Testis (tissue), 3 donors: Measurements from ENCODE around the gene TFF3. TPM values are rescaled to one million over a fixed set of nuclear protein-coding genes. Genes with fewer than 3 reads are reported as not detected.

ENCODE experiments used
- DNase-seq: peaks from one replicate; pipeline ENCODE4 v3.0.0-alpha.2; 2019
- H3K27ac ChIP-seq, 2 donors: fragments of 200-600 bp; sonication (generic); one replicate each; pipeline ENCODE4 v1.5.1; 2019
- H3K27me3 ChIP-seq: fragments of 200-600 bp; sonication (generic); one replicate; pipeline ENCODE4 v1.5.1; 2019
- H3K36me3 ChIP-seq: fragments of 200-600 bp; sonication (generic); one replicate; pipeline ENCODE4 v1.5.1; 2017; ENCODE audit warnings: low read depth; ENCODE audit errors: missing control alignments
- H3K4me1 ChIP-seq: fragments of 200-600 bp; sonication (generic); one replicate; pipeline ENCODE4 v1.5.1; 2019
- H3K4me3 ChIP-seq, 2 donors: fragments of 200-600 bp; sonication (generic); one replicate each; pipeline ENCODE4 v1.5.1; 2017 to 2019
- H3K9me3 ChIP-seq: fragments of 200-600 bp; sonication (generic); one replicate; pipeline ENCODE4 v1.5.1; 2017
- POLR2A ChIP-seq: fragments of 450-650 bp; IDR thresholded peaks from one replicate; pipeline ENCODE4 v1.6.1; 2017; ENCODE audit warnings: antibody characterized with exemption, mild to moderate bottlenecking, moderate library complexity
- WGBS, 2 donors: methylation state at CpG; one replicate each; pipeline ENCODE4 v1.1.5; 2018; 5-methylcytosine and 5-hydroxymethylcytosine counted together
- intact Hi-C: fragments of 100-400 bp; cut with DNase I; formaldehyde crosslinking; loops from one replicate; pipeline ENCODE4 v1.15.1; 2023; ENCODE audit warnings: low total_unique reads
- polyA plus RNA-seq: library from polyadenylated mRNA; stranded (reverse); fragments of 350-450 nt; fragmentation: Illumina TruSeq; extraction: RNeasy Lipid Tissue Mini Kit (QIAGEN cat#74804); gene quantifications from one replicate; pipeline ENCODE4 v1.2.3, GENCODE V29; 2014; ENCODE audit warnings: low read depth, low replicate concordance; ENCODE audit not compliant: insufficient read depth
- total RNA-seq, 2 donors: library from RNA; depleted of rRNA; stranded (reverse); fragments of >200 nt; gene quantifications; one replicate each; pipeline ENCODE4 v1.2.3, GENCODE V29; 2016
- TF ChIP-seq, protein P1 (sequence below), 3 experiments: fragments of 450-650 bp in 2 of 3; fragments of 200-600 bp in 1 of 3; sonication (generic) in 1 of 3; IDR thresholded peaks; one replicate each; pipeline ENCODE4 v1.5.1; 2016 to 2019; ENCODE audit warnings: antibody characterized with exemption in 3 of 3, mild to moderate bottlenecking in 2 of 3, moderate library complexity in 1 of 3

TFF3 gene
- total and polyA plus RNA-seq, 3 donors from 2014 or later = 3.9 to 12.9 (median 11.5) TPM

DNA sequence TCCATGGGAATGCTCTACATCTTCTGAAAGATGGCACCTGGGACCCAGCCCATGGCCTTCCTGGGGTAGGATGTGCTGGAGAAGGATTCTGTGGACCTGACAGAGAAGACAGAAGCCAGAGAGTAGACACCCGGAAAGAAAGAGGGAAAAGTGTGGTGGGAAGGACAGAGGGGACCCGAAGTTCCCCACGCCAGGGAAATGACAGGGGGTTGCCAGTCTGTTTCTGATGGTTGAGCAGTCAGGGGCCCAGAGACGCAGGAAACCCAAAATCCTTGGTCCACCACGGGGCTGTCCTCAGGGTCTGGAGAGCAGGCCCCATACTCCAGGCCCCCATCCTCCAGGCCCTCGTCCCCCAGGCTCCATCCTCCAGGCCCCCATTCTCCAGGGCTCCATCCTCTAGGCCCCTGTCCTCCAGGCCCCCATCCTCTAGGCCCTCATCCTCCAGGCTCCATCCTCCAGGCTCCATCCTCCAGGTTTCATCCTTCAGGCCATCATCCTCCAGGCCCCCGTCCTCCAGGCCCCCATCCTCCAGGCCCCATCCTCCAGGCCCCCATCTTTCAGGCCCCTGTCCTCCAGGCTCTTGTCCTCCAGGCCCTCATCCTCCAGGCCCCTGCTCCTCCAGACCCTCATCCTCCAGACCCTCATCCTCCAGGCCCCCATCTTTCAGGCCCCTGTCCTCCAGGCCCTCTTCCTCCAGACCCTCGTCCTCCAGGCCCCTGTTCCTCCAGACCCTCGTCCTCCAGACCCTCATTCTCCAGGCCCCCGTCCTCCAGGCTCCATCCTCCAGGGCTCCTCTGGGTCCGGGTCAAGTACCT lies 36.6 kb upstream of the TFF3 start:
- H3K27me3 ChIP-seq = no peaks in the 10 kb centered on the region
- H3K36me3 ChIP-seq = no peaks in the 10 kb centered on the region
- 87 to 89% methylated on average over 11 of the region's 11 CpGs for WGBS, 2 donors
- H3K4me3 ChIP-seq = no peak overlapping the region
- DNase-seq = no peak
- intact Hi-C loops = no loop called here
- H3K4me1 ChIP-seq = no peaks in the 10 kb centered on the region
- H3K27ac ChIP-seq = no peak overlapping the region
- no peaks in the 10 kb centered on the region for H3K9me3 ChIP-seq
- TF ChIP-seq POLR2A = no peak
- TF ChIP-seq, protein P1, sequence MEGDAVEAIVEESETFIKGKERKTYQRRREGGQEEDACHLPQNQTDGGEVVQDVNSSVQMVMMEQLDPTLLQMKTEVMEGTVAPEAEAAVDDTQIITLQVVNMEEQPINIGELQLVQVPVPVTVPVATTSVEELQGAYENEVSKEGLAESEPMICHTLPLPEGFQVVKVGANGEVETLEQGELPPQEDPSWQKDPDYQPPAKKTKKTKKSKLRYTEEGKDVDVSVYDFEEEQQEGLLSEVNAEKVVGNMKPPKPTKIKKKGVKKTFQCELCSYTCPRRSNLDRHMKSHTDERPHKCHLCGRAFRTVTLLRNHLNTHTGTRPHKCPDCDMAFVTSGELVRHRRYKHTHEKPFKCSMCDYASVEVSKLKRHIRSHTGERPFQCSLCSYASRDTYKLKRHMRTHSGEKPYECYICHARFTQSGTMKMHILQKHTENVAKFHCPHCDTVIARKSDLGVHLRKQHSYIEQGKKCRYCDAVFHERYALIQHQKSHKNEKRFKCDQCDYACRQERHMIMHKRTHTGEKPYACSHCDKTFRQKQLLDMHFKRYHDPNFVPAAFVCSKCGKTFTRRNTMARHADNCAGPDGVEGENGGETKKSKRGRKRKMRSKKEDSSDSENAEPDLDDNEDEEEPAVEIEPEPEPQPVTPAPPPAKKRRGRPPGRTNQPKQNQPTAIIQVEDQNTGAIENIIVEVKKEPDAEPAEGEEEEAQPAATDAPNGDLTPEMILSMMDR (IDR thresholded peaks at IDR 0.05) = no peak

DNA sequence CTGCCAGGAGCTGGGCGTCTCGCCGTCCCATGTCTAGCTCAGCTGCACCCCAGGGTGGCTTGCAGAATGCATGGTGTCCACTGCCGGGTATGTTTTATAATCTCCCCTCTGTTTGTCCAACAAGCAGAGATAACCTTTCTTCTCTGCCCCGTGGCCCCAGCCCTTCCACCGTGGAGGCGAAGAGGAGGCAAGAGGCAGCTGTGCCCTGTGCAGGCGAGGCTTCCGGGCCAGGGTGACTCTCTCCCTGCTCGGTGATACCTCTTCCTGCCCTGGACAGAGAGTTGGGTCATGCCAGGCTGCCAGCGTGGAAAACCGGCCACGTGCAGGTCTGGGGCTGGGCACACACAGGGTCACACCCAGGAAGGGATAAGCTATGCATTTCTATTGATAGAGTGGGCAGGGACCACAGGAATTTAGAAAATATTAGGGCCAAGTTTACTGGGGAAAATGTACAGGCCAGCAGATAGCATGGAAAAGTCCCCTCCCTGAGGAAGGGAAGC lies 35.8 kb upstream of the TFF3 start, which contains the start of gene TFF2:
TSS of gene TFF2 (minus strand) at position 68 of the 500 bp plus-strand sequence. CDS start at position 31, 37 bp downstream.
- intact Hi-C loops = no loop called here
- no peak for DNase-seq
- 70% methylated on average over 8 to 13 of the region's 13 CpGs for WGBS, 2 donors
- Histone ChIP-seq H3K36me3 (no peaks in the 10 kb centered on the region), H3K27ac (no peak within 1 kb of the TSS), H3K4me1 (no peaks in the 10 kb centered on the region), H3K4me3 (no peak within 1 kb of the TSS), H3K9me3 (no peaks in the 10 kb centered on the region), H3K27me3 (no peaks in the 10 kb centered on the region)
- TF ChIP-seq, protein P1 (IDR thresholded peaks at IDR 0.05) = no peak
- TF ChIP-seq POLR2A = no peak

- Histone ChIP-seq H3K4me3 (no peak overlapping the region), H3K36me3 (no peaks in the 10 kb centered on the region), H3K27ac (no peak overlapping the region), H3K4me1 (no peaks in the 10 kb centered on the region), H3K9me3 (no peaks in the 10 kb centered on the region), H3K27me3 (no peaks in the 10 kb centered on the region)
- intact Hi-C loops = no loop called here
- DNase-seq = no peak
- TF ChIP-seq, protein P1 (IDR thresholded peaks at IDR 0.05) = no peak
- no peak for TF ChIP-seq POLR2A
- 61 to 64% methylated on average over 11 of the region's 11 CpGs for WGBS, 2 donors
Observed at GRCh38 chr21:42350318-42350910, 35.2 kb upstream of the TFF3 start.

DNA sequence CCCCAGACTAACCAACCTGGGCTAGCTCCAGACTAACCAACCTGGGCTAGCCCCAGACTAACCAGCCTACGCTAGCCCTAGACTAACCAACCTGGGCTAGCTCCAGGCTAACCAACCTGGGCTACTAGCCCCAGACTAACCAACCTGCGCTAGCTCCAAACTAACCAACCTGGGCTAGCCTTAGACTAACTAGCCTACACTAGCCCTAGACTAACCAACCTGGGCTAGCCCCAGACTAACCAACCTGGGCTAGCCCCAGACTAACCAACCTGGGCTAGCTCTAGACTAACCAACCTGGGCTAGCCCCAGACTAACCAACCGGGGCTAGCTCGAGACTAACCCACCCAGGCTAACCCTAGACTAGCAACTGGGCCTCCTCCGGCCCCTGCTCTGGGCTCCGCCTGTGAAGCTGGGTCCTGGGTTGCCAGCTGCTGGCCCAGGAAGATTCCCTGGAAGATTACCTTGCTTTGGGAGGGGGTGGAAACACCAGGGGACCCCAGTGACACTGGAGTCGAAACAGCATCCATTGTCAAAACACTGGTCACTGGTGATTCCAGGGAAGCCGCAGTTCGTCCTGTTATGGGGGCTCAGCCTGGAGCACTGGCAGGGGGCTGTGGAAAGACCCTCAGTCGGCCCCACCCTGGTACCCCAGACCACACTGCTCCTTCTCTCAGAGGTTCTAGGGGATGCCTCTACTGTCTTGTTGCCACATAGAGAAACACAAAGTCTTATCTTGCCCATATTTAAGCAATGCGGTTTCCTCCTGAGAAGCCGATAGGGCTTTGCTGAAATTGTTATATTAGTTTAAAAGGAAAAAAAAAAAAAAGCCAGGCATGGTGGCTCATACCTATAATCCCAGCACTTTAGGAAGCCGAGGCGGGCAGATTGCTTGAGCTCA lies 34.5 kb upstream of the TFF3 start:
- no peak for DNase-seq
- Histone ChIP-seq H3K4me1 (no peaks in the 10 kb centered on the region), H3K36me3 (no peaks in the 10 kb centered on the region), H3K4me3 (no peak overlapping the region), H3K27ac (no peak overlapping the region), H3K27me3 (no peaks in the 10 kb centered on the region), H3K9me3 (no peaks in the 10 kb centered on the region)
- 70 to 84% methylated on average over 11 to 14 of the region's 14 CpGs for WGBS, 2 donors
- TF ChIP-seq POLR2A = no peak
- TF ChIP-seq, protein P1 (IDR thresholded peaks at IDR 0.05) = no peak
- intact Hi-C loops = no loop called here
